ENCODE data around the gene SYP. TPM values are rescaled to one million over a fixed set of nuclear protein-coding genes. Genes with fewer than 3 reads are reported as not detected.

Gene SYP
- total RNA-seq, 1 experiment from 2014 or later, result 0.44 TPM

- intact Hi-C loops (cut with micrococcal nuclease; ENCODE audit: unreplicated experiment), result no loop called here
- TF ChIP-seq CTCF (conservative IDR thresholded peaks at IDR 0.05) (no peak), EZH2 (IDR thresholded peaks at IDR 0.05; ENCODE audit: low read depth) (no peak)
- CTCF ChIA-PET, result no interaction called here
Observed at GRCh38 chrX:49193542-49193964, 6.4 kb downstream of the SYP start.

GRCh38 chrX:49192722-49193328, 7.2 kb downstream of the SYP start:
- no peaks in the 10 kb centered on the region for H3K9me3 ChIP-seq (ENCODE audit: insufficient read depth, low read depth)
- intact Hi-C loops (cut with micrococcal nuclease; ENCODE audit: unreplicated experiment), result no loop called here
- H3K4me3 ChIP-seq, result no peak overlapping the region
- TF ChIP-seq EZH2 (IDR thresholded peaks at IDR 0.05; ENCODE audit: low read depth) (no peak), CTCF (conservative IDR thresholded peaks at IDR 0.05) (peak; percentile 54)
- DNase-seq, result peak in 1 of 2 experiments; percentile 40
- H3K4me1 ChIP-seq (replicated peaks; ENCODE audit: insufficient read depth), result no peaks in the 10 kb centered on the region
- POLR2A ChIA-PET (ENCODE audit: unreplicated experiment), result interaction anchor here (0.5 to 0.6 kb wide), 3 partner anchors 26 to 235 kb away, joined by 3 to 4 read pairs (median 4); no protein-coding TSS in a partner anchor
- H3K36me3 ChIP-seq (ENCODE audit: low read depth), result no peaks in the 10 kb centered on the region
- no peaks in the 10 kb centered on the region for H3F3A ChIP-seq (ENCODE audit: insufficient read depth, low read depth)
- no peak overlapping the region for H3K27ac ChIP-seq
- CTCF ChIA-PET, result interaction anchor here (0.5 to 0.7 kb wide), 3 partner anchors 26 to 704 kb away, joined by 3 to 6 read pairs (median 3); no protein-coding TSS in a partner anchor
- H2AFZ ChIP-seq, result no peak overlapping the region
- no peaks in the 10 kb centered on the region for H4K20me1 ChIP-seq (ENCODE audit: insufficient read depth)
- H3K79me2 ChIP-seq (ENCODE audit: low read depth), result no peaks in the 10 kb centered on the region
- no peaks in the 10 kb centered on the region for H3K9me2 ChIP-seq (ENCODE audit: insufficient read depth)
- H3K4me2 ChIP-seq, result no peak overlapping the region
- H3K27me3 ChIP-seq (ENCODE audit: insufficient read depth, low read depth), result no peaks in the 10 kb centered on the region
- no TSS peak for BruUV-seq (replicated peaks)

More at GRCh38 chrX:49193542-49193964, 6.4 kb downstream of the SYP start:
- Histone ChIP-seq H3K4me3 (no peak overlapping the region), H3K4me1 (replicated peaks; ENCODE audit: insufficient read depth) (no peaks in the 10 kb centered on the region), H3F3A (ENCODE audit: insufficient read depth, low read depth) (no peaks in the 10 kb centered on the region), H3K9me2 (ENCODE audit: insufficient read depth) (no peaks in the 10 kb centered on the region), H3K9me3 (ENCODE audit: insufficient read depth, low read depth) (no peaks in the 10 kb centered on the region), H3K27me3 (ENCODE audit: insufficient read depth, low read depth) (no peaks in the 10 kb centered on the region), H3K27ac (no peak overlapping the region), H4K20me1 (ENCODE audit: insufficient read depth) (no peaks in the 10 kb centered on the region), H3K36me3 (ENCODE audit: low read depth) (no peaks in the 10 kb centered on the region), H2AFZ (no peak overlapping the region), H3K79me2 (ENCODE audit: low read depth) (no peaks in the 10 kb centered on the region), H3K4me2 (no peak overlapping the region)
- DNase-seq, result no peak
- no TSS peak for BruUV-seq (replicated peaks)
- POLR2A ChIA-PET (ENCODE audit: unreplicated experiment), result no interaction called here

GRCh38 chrX:49191574-49192011, 8.4 kb downstream of the SYP start:
- intact Hi-C loops (cut with micrococcal nuclease; ENCODE audit: unreplicated experiment), result loop anchor here (2.0 kb wide), 1 partner anchor 77 kb away; the partner anchor contains the start of gene PPP1R3F
- Histone ChIP-seq H2AFZ (0 out of 2 replicates have a peak overlapping the region, but pooled peaks have one; percentile 48), H3K79me2 (ENCODE audit: low read depth) (no peaks in the 10 kb centered on the region), H4K20me1 (ENCODE audit: insufficient read depth) (no peaks in the 10 kb centered on the region), H3K4me1 (replicated peaks; ENCODE audit: insufficient read depth) (no peaks in the 10 kb centered on the region), H3K4me2 (peak overlapping the region; percentile 54), H3K27me3 (ENCODE audit: insufficient read depth, low read depth) (no peaks in the 10 kb centered on the region), H3K36me3 (ENCODE audit: low read depth) (no peaks in the 10 kb centered on the region), H3K27ac (0 out of 2 replicates have a peak overlapping the region, but pooled peaks have one; percentile 23), H3K9me2 (ENCODE audit: insufficient read depth) (no peaks in the 10 kb centered on the region), H3F3A (ENCODE audit: insufficient read depth, low read depth) (no peaks in the 10 kb centered on the region), H3K9me3 (ENCODE audit: insufficient read depth, low read depth) (no peaks in the 10 kb centered on the region), H3K4me3 (peak overlapping the region; percentile 57; the same call in 1 of the 2 replicates)
- TF ChIP-seq EZH2 (IDR thresholded peaks at IDR 0.05; ENCODE audit: low read depth), result no peak
- no peak for TF ChIP-seq CTCF (conservative IDR thresholded peaks at IDR 0.05)
- TSS peak; percentile 83 for BruUV-seq (replicated peaks)
- CTCF ChIA-PET, result interaction anchor here (1.0 kb wide), 1 partner anchor 36 kb away, joined by 3 read pairs; no protein-coding TSS in a partner anchor
- POLR2A ChIA-PET (ENCODE audit: unreplicated experiment), result interaction anchor here (0.6 to 1.4 kb wide), 6 partner anchors 43 to 913 kb away, joined by 3 to 14 read pairs (median 8); partner anchors contain the start of genes CCDC22 and PPP1R3F
- no peak for DNase-seq
